ENCODE measurements around the gene PSMG1. TPM values are rescaled to one million over a fixed set of nuclear protein-coding genes. Genes with fewer than 3 reads are reported as not detected.

The PSMG1 gene
- total and polyA plus RNA-seq, 2 of the 8 experiments (the other 6 are each of a cell fraction or from before 2014, with no cell fraction given), result 50.7 to 93.7 TPM

DNA sequence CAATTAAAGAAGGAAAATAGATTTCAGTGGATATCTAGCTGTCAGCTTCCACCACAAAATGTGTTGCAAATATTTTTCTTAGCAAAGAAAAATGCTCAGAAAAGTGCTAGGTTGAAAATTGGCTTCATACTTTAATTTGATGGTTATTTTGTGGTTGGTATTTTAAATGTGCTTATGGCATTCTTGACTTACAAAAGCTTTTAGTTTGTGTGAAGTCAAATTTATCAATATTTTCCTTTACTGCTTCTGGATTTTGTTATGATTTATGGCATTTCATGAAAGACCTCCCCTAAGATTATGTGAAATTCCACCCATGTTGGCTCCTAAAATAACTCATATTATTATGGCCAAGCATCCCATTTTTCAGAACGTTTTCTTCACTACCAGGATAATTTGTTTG, 51.5 kb downstream of the PSMG1 start:
- Histone ChIP-seq H4K91ac (replicated peaks; ENCODE audit: insufficient read length, low read length) (no peak overlapping the region), H3K9me3 (ENCODE audit: insufficient read depth in 2 of 2, low read depth in 1 of 2, low read length in 1 of 2) (peaks cover 0 to 6% of the 10 kb centered on the region in 2 experiments; a peak in 2 of 4 replicates), H3K9ac (replicated peaks in 1 of 4; ENCODE audit: extremely low read depth in 1 of 4, low read depth in 3 of 4, low read length in 3 of 4) (no peak overlapping the region), H2BK15ac (ENCODE audit: low read length) (no peak overlapping the region), H2AK5ac (ENCODE audit: low read depth, low read length) (no peak overlapping the region), H3K4me1 (replicated peaks in 1 of 4; ENCODE audit: control insufficient read depth in 3 of 4, insufficient read depth in 4 of 4, low read length in 3 of 4) (no peaks in the 10 kb centered on the region), H3K4me2 (ENCODE audit: insufficient read depth in 1 of 2, low read depth in 2 of 2, low read length in 2 of 2) (no peak overlapping the region), H2BK120ac (replicated peaks; ENCODE audit: low read depth, low read length) (no peak overlapping the region), H4K20me1 (replicated peaks in 1 of 2; ENCODE audit: control insufficient read depth in 1 of 2, insufficient read depth in 2 of 2, low read length in 2 of 2) (peaks cover 0 to 4% of the 10 kb centered on the region in 2 experiments), H3K27ac (ENCODE audit: low read depth, low read length) (no peak overlapping the region), H3K23ac (ENCODE audit: insufficient read length) (no peak overlapping the region), H3K23me2 (ENCODE audit: low read depth, low read length) (peaks cover 5% of the 10 kb centered on the region; the same call in 1 of the 2 replicates), H3K79me1 (ENCODE audit: low read depth, low read length) (no peaks in the 10 kb centered on the region), H2BK12ac (ENCODE audit: low read depth, low read length) (no peak overlapping the region), H3K27me3 (replicated peaks in 1 of 4; ENCODE audit: control insufficient read depth in 3 of 4, extremely low read depth in 1 of 4, insufficient read depth in 3 of 4, low read length in 3 of 4) (no peaks in the 10 kb centered on the region), H3K36me3 (ENCODE audit: control insufficient read depth in 2 of 4, insufficient read depth in 4 of 4, low read length in 3 of 4) (no peaks in the 10 kb centered on the region), H3K4ac (replicated peaks; ENCODE audit: insufficient read length, low read depth, low read length) (no peak overlapping the region), H2BK20ac (ENCODE audit: low read length) (no peak overlapping the region), H3K14ac (ENCODE audit: insufficient read length) (no peak overlapping the region), H3K18ac (ENCODE audit: extremely low read depth, low read length) (no peak overlapping the region), H3K56ac (replicated peaks; ENCODE audit: insufficient read length, low read depth, low read length) (no peak overlapping the region), H4K8ac (ENCODE audit: extremely low read depth, insufficient read depth, low read length) (no peak overlapping the region), H4K5ac (ENCODE audit: insufficient read length, low read depth, low read length) (no peak overlapping the region), H3K4me3 (ENCODE audit: extremely low read depth in 1 of 4, insufficient read depth in 2 of 4, low read depth in 3 of 4, low read length in 4 of 4) (no peak overlapping the region), H2BK5ac (ENCODE audit: low read depth, low read length) (no peak overlapping the region), H2AFZ (ENCODE audit: low read length) (no peak overlapping the region), H3K79me2 (ENCODE audit: control insufficient read depth in 1 of 2, insufficient read depth in 2 of 2, low read length in 2 of 2) (no peaks in the 10 kb centered on the region)
- FAIRE-seq (no peak), DNase-seq (ENCODE audit: low read depth in 1 of 2, low spot score in 2 of 2) (no peak)
- ChIA-PET CTCF (ENCODE audit: partially characterized antibody) (interaction anchor here (0.9 to 1.2 kb wide), 2 partner anchors 22 to 420 kb away, joined by 3 read pairs; no protein-coding TSS in a partner anchor), POLR2A (ENCODE audit: partially characterized antibody) (no interaction called here)
- 70% methylated on average over 1 of the region's 1 CpG; no CpG with 5 or more reads in 1 of the 2 experiments for WGBS, 2 experiments (ENCODE audit: extremely low coverage in 1 of 2, insufficient coverage in 1 of 2, insufficient read length in 1 of 2, insufficient replicate concordance in 2 of 2, low coverage in 1 of 2, low lambda C conversion rate in 2 of 2, missing lambda C conversion rate in 1 of 2)
- TF ChIP-seq JUND (IDR thresholded peaks at IDR 0.05; ENCODE audit: low read length) (no peak), TBP (IDR thresholded peaks at IDR 0.05; ENCODE audit: low read depth, low read length) (no peak), SRF (IDR thresholded peaks at IDR 0.05; ENCODE audit: low read depth, low read length) (no peak), ASH2L (IDR thresholded peaks at IDR 0.05; ENCODE audit: low read length) (no peak)

Data from H1 (cell line).